PC-3 (cell line): ENCODE results near the gene MPO. TPM values are rescaled to one million over a fixed set of nuclear protein-coding genes. Genes with fewer than 3 reads are reported as not detected.

Experiments used
- ATAC-seq: fragments of 200-7000 bp; cut with Tn5 transposase; 2 replicates; pipeline ENCODE4 v1.9.1; 2020; ENCODE audit warnings: mild to moderate bottlenecking, moderate library complexity
- BruUV-seq: library from RNA; stranded (reverse); fragments of 400-500 nt; replicated peaks from 2 replicates; lab custom pipeline; 2021; lab: Mats Ljungman, UMichigan
- CTCF ChIA-PET: fragments of 300-600 bp; sonication (Branson Sonifier 250); formaldehyde crosslinking; loops from one replicate; lab custom pipeline; 2022; ENCODE audit warnings: antibody characterized with exemption; lab: Charles Lee
- POLR2A ChIA-PET: fragments of 300-600 bp; sonication (Branson Sonifier 250); formaldehyde crosslinking; loops from one replicate; lab custom pipeline; 2022; ENCODE audit warnings: antibody characterized with exemption; ENCODE audit not compliant: unreplicated experiment; lab: Charles Lee
- DNase-seq: peaks from one replicate; pipeline ENCODE4 v3.0.0-alpha.2; 2015
- H2AFZ ChIP-seq: fragments of 300-600 bp; sonication (generic); 2 replicates; pipeline ENCODE4 v1.6.0; 2016; ENCODE audit warnings: antibody characterized with exemption, low read length
- H3F3A ChIP-seq: fragments of 300-600 bp; sonication (generic); one replicate; pipeline ENCODE4 v1.6.0; 2017; ENCODE audit warnings: antibody characterized with exemption, low read length, control low read depth, mild to moderate bottlenecking; ENCODE audit not compliant: unreplicated experiment
- H3K27ac ChIP-seq: fragments of 300-600 bp; sonication (generic); 2 replicates; pipeline ENCODE4 v1.5.1; 2016; ENCODE audit warnings: mild to moderate bottlenecking, low read length
- H3K27me3 ChIP-seq: fragments of 300-600 bp; sonication (generic); 2 replicates; pipeline ENCODE4 v1.6.1; 2016; ENCODE audit warnings: low read length, mixed read lengths
- H3K36me3 ChIP-seq: fragments of 300-600 bp; sonication (generic); 2 replicates; pipeline ENCODE4 v1.6.1; 2016; ENCODE audit warnings: low read depth, mixed run types, low read length, mixed read lengths
- H3K4me1 ChIP-seq: fragments of 300-600 bp; sonication (generic); 2 replicates; pipeline ENCODE4 v1.5.1; 2016; ENCODE audit warnings: low read length; ENCODE audit not compliant: insufficient read depth
- H3K4me2 ChIP-seq: fragments of 300-600 bp; sonication (generic); 2 replicates; pipeline ENCODE4 v1.6.0; 2016; ENCODE audit warnings: low read length
- H3K4me3 ChIP-seq: fragments of 300-600 bp; sonication (generic); 2 replicates; pipeline ENCODE4 v1.5.1; 2016; ENCODE audit warnings: mild to moderate bottlenecking, low read length, mixed read lengths
- H3K79me2 ChIP-seq: fragments of 300-600 bp; sonication (generic); 2 replicates; pipeline ENCODE4 v1.6.1; 2017; ENCODE audit warnings: low read length, mixed read lengths
- H3K9ac ChIP-seq: fragments of 300-600 bp; sonication (generic); 2 replicates; pipeline ENCODE4 v1.6.0; 2016; ENCODE audit warnings: mild to moderate bottlenecking, low read length
- H3K9me2 ChIP-seq: fragments of 300-600 bp; sonication (generic); replicated peaks from 2 replicates; pipeline ENCODE4 v1.6.1; 2016; ENCODE audit warnings: mixed run types, low read length, mixed read lengths
- H3K9me3 ChIP-seq: fragments of 300-600 bp; sonication (generic); 2 replicates; pipeline ENCODE4 v1.6.1; 2016; ENCODE audit warnings: low read length, mixed read lengths
- H4K20me1 ChIP-seq: fragments of 300-600 bp; sonication (generic); 2 replicates; pipeline ENCODE4 v1.6.1; 2016; ENCODE audit warnings: low read length, mixed read lengths
- CTCF ChIP-seq: fragments of 300-600 bp; sonication (generic); conservative IDR thresholded peaks from 2 replicates; pipeline ENCODE4 v1.5.1; 2017; ENCODE audit warnings: antibody characterized with exemption, low read depth, mild to moderate bottlenecking, low read length
- EZH2 ChIP-seq: fragments of 300-600 bp; sonication (generic); IDR thresholded peaks from one replicate; pipeline ENCODE4 v1.6.1; 2017; ENCODE audit warnings: antibody characterized with exemption, mild to moderate bottlenecking, low read length; ENCODE audit not compliant: unreplicated experiment
- EZH2phosphoT487 ChIP-seq: fragments of 300-600 bp; sonication (generic); IDR thresholded peaks from 2 replicates; pipeline ENCODE4 v1.6.1; 2018; ENCODE audit warnings: mild to moderate bottlenecking, antibody characterized with exemption, low read length, borderline replicate concordance
- intact Hi-C: fragments of 100-400 bp; cut with micrococcal nuclease; formaldehyde crosslinking; loops from 2 replicates; pipeline ENCODE4 v1.9.0; 2023
- total RNA-seq: library from RNA; depleted of rRNA; stranded (reverse); fragments of >200 nt; gene quantifications from 2 replicates; pipeline ENCODE4 v1.2.3, GENCODE V29; 2014

The MPO gene
- total RNA-seq, 1 experiment from 2014 or later = not detected

- intact Hi-C loops = no loop called here
- TF ChIP-seq EZH2 = no peak
- H3F3A ChIP-seq = no peaks in the 10 kb centered on the region
- no peak overlapping the region for H3K27ac ChIP-seq
- H3K9me2 ChIP-seq = no peaks in the 10 kb centered on the region
- peaks cover 24% of the 10 kb centered on the region for H3K4me1 ChIP-seq
- no TSS peak for BruUV-seq
- no peaks in the 10 kb centered on the region for H4K20me1 ChIP-seq
- ChIA-PET POLR2A (no interaction called here), CTCF (no interaction called here)
- DNase-seq (no peak), ATAC-seq (no peak)
- no peak overlapping the region for H3K4me3 ChIP-seq
- no peak overlapping the region for H2AFZ ChIP-seq
- H3K27me3 ChIP-seq = no peaks in the 10 kb centered on the region
- H3K79me2 ChIP-seq = no peaks in the 10 kb centered on the region
- H3K36me3 ChIP-seq = no peaks in the 10 kb centered on the region
- no peak overlapping the region for H3K4me2 ChIP-seq
- no peak overlapping the region for H3K9ac ChIP-seq
- no peaks in the 10 kb centered on the region for H3K9me3 ChIP-seq
Observed at GRCh38 chr17:58320163-58320558, 39.4 kb upstream of the MPO start.

DNA sequence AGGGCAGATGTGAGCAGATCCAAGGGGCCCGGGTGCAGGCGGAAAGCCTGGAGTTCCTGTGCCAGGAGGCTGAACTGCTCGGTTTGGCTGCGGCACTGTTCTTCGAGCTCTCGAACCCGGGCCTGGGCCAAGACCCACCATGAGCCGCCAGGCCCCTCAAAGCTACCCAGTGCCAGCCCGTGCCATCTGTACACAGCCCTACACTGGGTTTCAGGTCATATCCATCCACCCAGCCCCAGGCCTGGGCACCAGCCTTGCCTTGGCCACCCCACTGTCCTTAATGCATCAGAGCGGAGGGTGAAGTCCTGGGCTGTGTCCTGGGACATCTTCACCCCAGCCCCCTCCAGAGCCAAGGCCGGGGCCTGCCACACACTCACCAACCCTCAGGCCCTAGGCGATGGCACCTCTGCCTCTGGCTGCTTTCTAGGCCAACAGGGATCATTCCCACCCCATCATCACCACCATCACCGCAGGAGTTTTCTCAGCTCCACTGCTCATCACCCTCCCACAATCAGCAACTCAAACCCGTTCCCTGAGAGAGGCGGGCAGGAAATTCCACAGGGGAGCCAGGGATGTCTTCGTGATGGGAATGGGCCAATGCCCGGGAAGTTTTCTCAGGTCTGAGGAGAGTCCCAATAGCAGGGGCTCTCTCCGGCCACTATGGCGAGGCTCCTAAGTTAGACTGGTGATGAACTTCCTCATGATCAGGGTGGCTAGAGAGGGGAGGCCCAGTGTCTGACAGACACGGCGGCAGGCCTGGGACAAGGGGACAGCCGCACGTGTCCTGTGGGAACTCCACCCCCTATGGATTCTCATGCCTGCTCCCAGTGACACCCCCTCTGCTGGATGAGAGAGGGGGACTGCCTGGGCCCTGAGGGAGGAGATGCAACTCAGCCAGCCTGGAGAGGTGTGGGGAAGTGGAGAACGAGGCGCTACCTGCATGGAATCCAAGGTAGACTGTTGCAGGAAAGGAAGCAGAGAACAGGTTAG lies 38.7 kb upstream of the MPO start:
- intact Hi-C loops = no loop called here
- no TSS peak for BruUV-seq

GRCh38 chr17:58318627-58319172 lies 38.0 kb upstream of the MPO start:
- H3K27me3 ChIP-seq = no peaks in the 10 kb centered on the region
- no peaks in the 10 kb centered on the region for H3K9me2 ChIP-seq
- H3K4me2 ChIP-seq = no peak overlapping the region
- no peaks in the 10 kb centered on the region for H3K9me3 ChIP-seq
- ChIA-PET POLR2A (no interaction called here), CTCF (interaction anchor here (0.8 to 1.9 kb wide), 2 partner anchors 34 to 99 kb away, joined by 4 to 17 read pairs; partner anchors contain the start of genes RNF43 and SUPT4H1)
- TF ChIP-seq EZH2phosphoT487 (no peak), EZH2 (no peak), CTCF (no peak)
- intact Hi-C loops = no loop called here
- H2AFZ ChIP-seq = no peak overlapping the region
- peaks cover 20% of the 10 kb centered on the region for H3K4me1 ChIP-seq
- ATAC-seq = no peak
- H3K9ac ChIP-seq = no peak overlapping the region
- H3F3A ChIP-seq = no peaks in the 10 kb centered on the region
- no TSS peak for BruUV-seq
- no peaks in the 10 kb centered on the region for H3K79me2 ChIP-seq
- H4K20me1 ChIP-seq = no peaks in the 10 kb centered on the region
- H3K4me3 ChIP-seq = no peak overlapping the region
- no peak for DNase-seq
- H3K27ac ChIP-seq = no peak overlapping the region
- no peaks in the 10 kb centered on the region for H3K36me3 ChIP-seq

More for the DNA sequence above, 38.7 kb upstream of the MPO start:
- no peaks in the 10 kb centered on the region for H3K9me3 ChIP-seq
- no peak overlapping the region for H3K27ac ChIP-seq
- DNase-seq (no peak), ATAC-seq (no peak)
- H3K9me2 ChIP-seq = no peaks in the 10 kb centered on the region
- no peaks in the 10 kb centered on the region for H4K20me1 ChIP-seq
- no peaks in the 10 kb centered on the region for H3K27me3 ChIP-seq
- no peak overlapping the region for H2AFZ ChIP-seq
- POLR2A ChIA-PET = no interaction called here
- H3F3A ChIP-seq = no peaks in the 10 kb centered on the region
- CTCF ChIA-PET = interaction anchor here (0.8 kb wide), 1 partner anchor 98 kb away, joined by 4 read pairs; the partner anchor contains the start of gene RNF43
- no peak overlapping the region for H3K4me3 ChIP-seq
- H3K4me1 ChIP-seq = peaks cover 20% of the 10 kb centered on the region
- H3K36me3 ChIP-seq = no peaks in the 10 kb centered on the region
- H3K9ac ChIP-seq = no peak overlapping the region
- H3K4me2 ChIP-seq = no peak overlapping the region
- H3K79me2 ChIP-seq = no peaks in the 10 kb centered on the region
- no peak for TF ChIP-seq CTCF
- TF ChIP-seq EZH2phosphoT487 = no peak
- no peak for TF ChIP-seq EZH2
